ENCODE data around the gene ADAD1.

GRCh38 chr4:122341886-122342285, 36.9 kb upstream of the ADAD1 start:
- TF ChIP-seq CTCF (IDR thresholded peaks at IDR 0.05 in 4 of 5, conservative IDR thresholded peaks at IDR 0.05 in 1 of 5) (no peak), POLR2A (IDR thresholded peaks at IDR 0.05) (no peak)
